Erythroblast (primary cell): ENCODE data around the gene PLXNA3.
A peak's percentile ranks its signal among the peaks of the same experiment; 100 is the strongest.

Source experiments
- GATA1 ChIP-seq: IDR thresholded peaks from 2 replicates; pipeline ENCODE4 v1.6.1; 2011; ENCODE audit warnings: low read depth, mild to moderate bottlenecking, control low read depth, low read length, moderate library complexity
- POLR2A ChIP-seq: IDR thresholded peaks from 2 replicates; pipeline ENCODE4 v1.6.1; 2011; ENCODE audit warnings: mild to moderate bottlenecking, low read length

DNA sequence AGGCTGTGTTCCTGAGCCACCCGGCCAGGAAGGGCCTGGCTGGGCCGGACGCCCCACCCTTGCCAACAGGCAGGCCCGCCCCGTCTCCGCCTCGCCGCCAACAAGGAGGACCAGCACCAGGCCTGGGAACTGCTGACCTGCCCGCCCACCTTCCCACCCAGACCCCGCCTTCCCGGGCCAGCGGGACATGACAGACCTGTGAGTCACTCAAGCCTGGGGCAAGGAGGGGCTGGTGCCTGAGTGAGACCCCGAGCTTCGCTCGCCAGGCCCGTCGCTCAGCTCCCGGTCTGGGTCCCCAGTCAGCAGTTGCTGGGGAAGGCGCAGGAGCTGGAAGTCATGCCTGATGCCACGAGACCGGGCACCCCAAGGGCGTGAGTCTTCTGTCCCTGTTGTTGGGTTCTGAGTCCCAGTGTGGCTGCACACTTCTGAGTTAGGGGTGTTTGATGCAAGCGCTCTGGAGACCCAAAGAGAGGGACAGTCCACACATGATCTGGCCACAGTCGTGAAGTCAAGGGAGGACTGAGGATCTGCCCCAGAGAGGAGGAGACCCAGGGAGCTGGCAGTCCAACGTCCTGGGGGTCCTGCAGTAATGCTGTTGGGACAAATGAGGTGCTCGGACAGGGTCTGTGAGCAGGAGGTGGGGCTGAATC is 48.7 kb upstream of the PLXNA3 start, which contains the start of gene DNASE1L1:
- TF ChIP-seq POLR2A = peak; percentile 16
- no peak for TF ChIP-seq GATA1
